ENCODE results near the gene KCNIP1.

DNA sequence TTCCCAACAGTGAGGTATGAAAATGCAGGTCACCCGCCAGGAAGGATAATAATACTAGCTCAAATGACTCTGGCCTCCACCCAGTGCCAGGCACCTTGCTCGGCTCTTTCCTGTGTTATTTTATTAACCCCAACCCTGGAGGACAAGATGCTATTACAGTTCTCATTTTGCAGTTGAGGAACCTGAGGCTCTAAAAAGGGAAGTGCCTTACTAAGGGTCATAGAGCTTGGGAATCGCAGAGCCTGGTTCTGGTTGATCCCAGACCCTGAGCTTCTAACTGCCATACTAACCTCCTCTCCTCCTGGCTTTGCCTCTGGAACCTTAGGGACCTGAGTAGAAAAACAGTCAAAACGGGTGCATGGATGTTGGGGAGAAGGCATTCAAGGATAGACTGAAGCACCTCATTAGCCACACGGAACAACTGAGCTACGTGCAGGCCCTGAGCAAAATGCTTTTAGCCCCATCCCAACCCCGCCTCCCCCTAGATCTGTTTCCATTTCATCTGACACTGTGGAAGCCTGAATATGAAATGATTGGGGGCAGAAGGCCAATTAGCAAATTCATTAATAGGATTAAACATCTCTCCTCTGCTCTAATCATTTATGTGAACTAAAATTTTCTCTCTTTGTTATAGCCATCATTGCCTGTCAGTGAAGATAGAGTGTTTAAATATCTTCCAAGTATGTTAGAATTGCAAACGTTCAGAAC, 7.9 kb downstream of the KCNIP1 start:
- TF ChIP-seq, protein P1, sequence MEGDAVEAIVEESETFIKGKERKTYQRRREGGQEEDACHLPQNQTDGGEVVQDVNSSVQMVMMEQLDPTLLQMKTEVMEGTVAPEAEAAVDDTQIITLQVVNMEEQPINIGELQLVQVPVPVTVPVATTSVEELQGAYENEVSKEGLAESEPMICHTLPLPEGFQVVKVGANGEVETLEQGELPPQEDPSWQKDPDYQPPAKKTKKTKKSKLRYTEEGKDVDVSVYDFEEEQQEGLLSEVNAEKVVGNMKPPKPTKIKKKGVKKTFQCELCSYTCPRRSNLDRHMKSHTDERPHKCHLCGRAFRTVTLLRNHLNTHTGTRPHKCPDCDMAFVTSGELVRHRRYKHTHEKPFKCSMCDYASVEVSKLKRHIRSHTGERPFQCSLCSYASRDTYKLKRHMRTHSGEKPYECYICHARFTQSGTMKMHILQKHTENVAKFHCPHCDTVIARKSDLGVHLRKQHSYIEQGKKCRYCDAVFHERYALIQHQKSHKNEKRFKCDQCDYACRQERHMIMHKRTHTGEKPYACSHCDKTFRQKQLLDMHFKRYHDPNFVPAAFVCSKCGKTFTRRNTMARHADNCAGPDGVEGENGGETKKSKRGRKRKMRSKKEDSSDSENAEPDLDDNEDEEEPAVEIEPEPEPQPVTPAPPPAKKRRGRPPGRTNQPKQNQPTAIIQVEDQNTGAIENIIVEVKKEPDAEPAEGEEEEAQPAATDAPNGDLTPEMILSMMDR (IDR thresholded peaks at IDR 0.05): no peak
- no peak for TF ChIP-seq EP300 (IDR thresholded peaks at IDR 0.05)
- no peak for TF ChIP-seq POLR2A (IDR thresholded peaks at IDR 0.05)

Data from tibial nerve (tissue), 4 donors.